Colonic mucosa (tissue), 4 donors: Measurements from ENCODE around the gene EVA1A. TPM values are rescaled to one million over a fixed set of nuclear protein-coding genes. Genes with fewer than 3 reads are reported as not detected.

Source experiments
- DNase-seq: peaks from one replicate; pipeline ENCODE4 v3.0.0-alpha.2; 2020
- H3K27ac ChIP-seq: fragments of 200-600 bp; one replicate; pipeline ENCODE4 v1.8.0; 2021
- H3K27me3 ChIP-seq: fragments of 200-600 bp; one replicate; pipeline ENCODE4 v1.8.0; 2021
- H3K36me3 ChIP-seq: fragments of 200-600 bp; one replicate; pipeline ENCODE4 v1.8.0; 2021
- H3K4me1 ChIP-seq: fragments of 200-600 bp; one replicate; pipeline ENCODE4 v1.8.0; 2021; ENCODE audit warnings: mild to moderate bottlenecking
- H3K4me3 ChIP-seq: fragments of 200-600 bp; one replicate; pipeline ENCODE4 v1.8.0; 2021
- H3K9ac ChIP-seq, 2 donors: one replicate each; pipeline ENCODE4 v1.7.0; 2013; ENCODE audit warnings: control low read depth in 2 of 2, low read depth in 2 of 2, low read length in 2 of 2
- H3K9me3 ChIP-seq: fragments of 200-600 bp; one replicate; pipeline ENCODE4 v1.8.0; 2021
- CTCF ChIP-seq: fragments of 200-600 bp; IDR thresholded peaks from one replicate; pipeline ENCODE4 v1.8.0; 2022; ENCODE audit warnings: antibody characterized with exemption, mild to moderate bottlenecking
- intact Hi-C: fragments of 100-400 bp; cut with DNase I; formaldehyde crosslinking; loops from one replicate; pipeline ENCODE4 v1.14.1; 2022
- total RNA-seq, 2 donors: library from RNA; stranded (reverse); fragmentation: NEBNext Ultra II Directional in 1 of 2; extraction: Animal tissue kit (Norgen Biotek cat#: 25700) in 1 of 2; gene quantifications; one replicate each; pipeline ENCODE4 v1.2.1, GENCODE V29; 2021
- donor health status: healthy.
- donor health status: DM: no; HTN: no; CAD: no.
- donor health status: DM: no; HTN: no; CAD: no.

Gene EVA1A
- total RNA-seq, 2 donors from 2014 or later, result 0.25 to 0.77 TPM

GRCh38 chr2:75516378-75517360, 44.1 kb downstream of the EVA1A start:
- H3K4me3 ChIP-seq, result no peak overlapping the region
- H3K36me3 ChIP-seq, result no peaks in the 10 kb centered on the region
- no peak for TF ChIP-seq CTCF
- no peak overlapping the region for H3K27ac ChIP-seq
- H3K9me3 ChIP-seq, result no peaks in the 10 kb centered on the region
- no peak overlapping the region for H3K9ac ChIP-seq
- DNase-seq, result no peak
- no peaks in the 10 kb centered on the region for H3K27me3 ChIP-seq
- H3K4me1 ChIP-seq, result no peaks in the 10 kb centered on the region
- intact Hi-C loops, result no loop called here

- no peak for TF ChIP-seq CTCF
- no peak for DNase-seq
- Histone ChIP-seq H3K27ac (no peak overlapping the region), H3K4me3 (no peak overlapping the region), H3K9ac (no peak overlapping the region), H3K27me3 (no peaks in the 10 kb centered on the region), H3K9me3 (no peaks in the 10 kb centered on the region), H3K4me1 (no peaks in the 10 kb centered on the region), H3K36me3 (no peaks in the 10 kb centered on the region)
- intact Hi-C loops, result no loop called here
Measured at GRCh38 chr2:75515584-75516368, 45.0 kb downstream of the EVA1A start.

- intact Hi-C loops, result no loop called here
- H3K9ac ChIP-seq, result no peak overlapping the region
- no peaks in the 10 kb centered on the region for H3K36me3 ChIP-seq
- H3K4me1 ChIP-seq, result no peaks in the 10 kb centered on the region
- H3K9me3 ChIP-seq, result no peaks in the 10 kb centered on the region
- no peak for DNase-seq
- H3K4me3 ChIP-seq, result no peak overlapping the region
- TF ChIP-seq CTCF, result no peak
- H3K27me3 ChIP-seq, result no peaks in the 10 kb centered on the region
- no peak overlapping the region for H3K27ac ChIP-seq
Measured at GRCh38 chr2:75513616-75514170, 47.0 kb downstream of the EVA1A start.

GRCh38 chr2:75512455-75513212, 48.1 kb downstream of the EVA1A start:
- Histone ChIP-seq H3K4me3 (no peak overlapping the region), H3K27ac (no peak overlapping the region), H3K9me3 (no peaks in the 10 kb centered on the region), H3K9ac (no peak overlapping the region), H3K4me1 (no peaks in the 10 kb centered on the region), H3K27me3 (no peaks in the 10 kb centered on the region), H3K36me3 (no peaks in the 10 kb centered on the region)
- no peak for DNase-seq
- no peak for TF ChIP-seq CTCF
- intact Hi-C loops, result no loop called here
